Natural killer cell (primary cell): ENCODE measurements around the gene GBP4. TPM values are rescaled to one million over a fixed set of nuclear protein-coding genes. Genes with fewer than 3 reads are reported as not detected.
A peak's percentile ranks its signal among the peaks of the same experiment; 100 is the strongest.
"Not testable (repeated sequence)": the region's sequence is repeated elsewhere in the genome, so short reads cannot be mapped to it uniquely, and the experiment has no call there.

ENCODE experiments used
- ATAC-seq, 3 donors: fragments of 150-1000 bp in 2 of 3; fragments of 200-7000 bp in 1 of 3; cut with Tn5 transposase; 1 replicate in 1 of 3; 2 replicates in 2 of 3; pipeline ENCODE4 v1.10.0; 2021; ENCODE audit warnings: mild to moderate bottlenecking in 2 of 3, moderate library complexity in 2 of 3
- DNase-seq, 2 donors: peaks; one replicate each; pipeline versions ENCODE4 v3.0.0 to v3.0.0-alpha.2; 2013 to 2021; ENCODE audit warnings: mixed read lengths in 1 of 2
- H3K27ac ChIP-seq: one replicate; pipeline ENCODE4 v1.5.1; 2013; ENCODE audit warnings: mild to moderate bottlenecking, low read length
- H3K27me3 ChIP-seq: one replicate; pipeline ENCODE4 v1.6.1; 2013; ENCODE audit warnings: low read length; ENCODE audit not compliant: control insufficient read depth, insufficient read depth
- H3K36me3 ChIP-seq: one replicate; pipeline ENCODE4 v1.6.1; 2013; ENCODE audit warnings: low read length; ENCODE audit not compliant: control insufficient read depth, insufficient read depth
- H3K4me1 ChIP-seq: one replicate; pipeline ENCODE4 v1.6.1; 2013; ENCODE audit warnings: low read length; ENCODE audit not compliant: control insufficient read depth, insufficient read depth
- H3K4me3 ChIP-seq: one replicate; pipeline ENCODE4 v1.5.1; 2013; ENCODE audit warnings: low read length
- H3K9me3 ChIP-seq: one replicate; pipeline ENCODE4 v1.6.1; 2013; ENCODE audit warnings: low read length; ENCODE audit not compliant: control insufficient read depth, insufficient read depth
- H3K27ac Mint-ChIP-seq, 2 donors: one replicate each; pipeline ENCODE4 v1.8.0; 2022; ENCODE audit warnings: mild to moderate bottlenecking in 2 of 2, mixed read lengths in 2 of 2, moderate library complexity in 1 of 2
- H3K27me3 Mint-ChIP-seq, 2 donors: one replicate each; pipeline ENCODE4 v1.8.0; 2022; ENCODE audit warnings: low read depth in 2 of 2, mixed read lengths in 2 of 2
- H3K36me3 Mint-ChIP-seq: one replicate; pipeline ENCODE4 v1.8.0; 2022; ENCODE audit warnings: mixed read lengths
- H3K4me1 Mint-ChIP-seq, 2 donors: one replicate each; pipeline ENCODE4 v1.8.0; 2022; ENCODE audit warnings: mixed read lengths in 2 of 2
- H3K4me3 Mint-ChIP-seq: one replicate; pipeline ENCODE4 v1.8.0; 2022; ENCODE audit warnings: mild to moderate bottlenecking, moderate library complexity, mixed read lengths
- H3K9me3 Mint-ChIP-seq, 2 donors: one replicate each; pipeline ENCODE4 v1.8.0; 2022; ENCODE audit warnings: mixed read lengths in 2 of 2
- CTCF ChIP-seq: fragments of 200-600 bp; IDR thresholded peaks from one replicate; pipeline ENCODE4 v1.8.0; 2022; ENCODE audit warnings: antibody characterized with exemption
- WGBS: methylation state at CpG from one replicate; pipeline ENCODE4 v1.1.7; 2013; ENCODE audit warnings: missing lambda C conversion rate; ENCODE audit not compliant: insufficient coverage; 5-methylcytosine and 5-hydroxymethylcytosine counted together
- intact Hi-C: fragments of 100-400 bp; cut with micrococcal nuclease; formaldehyde crosslinking; loops from one replicate; pipeline ENCODE4 v1.14.2; 2022
- total RNA-seq, 4 donors: library from RNA; stranded (reverse); fragments of 120-200 nt in 1 of 4; gene quantifications; one replicate each; pipeline versions ENCODE4 v1.2.3 to v1.2.4, GENCODE V29; 2013 to 2022

Gene GBP4
- 10 to 100 TPM; 39.1 to 62.1 (median 45.6) TPM for total RNA-seq
- total RNA-seq (2013): 67.4 TPM

- no peaks in the 10 kb centered on the region for H3K27me3 ChIP-seq
- H3K36me3 Mint-ChIP-seq: peaks cover 18% of the 10 kb centered on the region
- peak within 1 kb of the TSS; percentile 88 for H3K27ac ChIP-seq
- TF ChIP-seq CTCF: no peak
- peak; percentile 70 to 80 (median 72) for ATAC-seq
- 0% methylated on average over 21 of the region's 21 CpGs for WGBS
- H3K4me1 ChIP-seq: peaks cover 23% of the 10 kb centered on the region
- DNase-seq: peak; percentile 40 to 80
- H3K4me3 Mint-ChIP-seq: peak within 1 kb of the TSS; percentile 89
- H3K4me1 Mint-ChIP-seq: peaks cover 67 to 93% of the 10 kb centered on the region in 2 donors
- peak within 1 kb of the TSS; percentile 91 to 99 for H3K27ac Mint-ChIP-seq
- no peaks in the 10 kb centered on the region for H3K27me3 Mint-ChIP-seq
- H3K9me3 ChIP-seq: no peaks in the 10 kb centered on the region
- peaks cover 28% of the 10 kb centered on the region for H3K36me3 ChIP-seq
- H3K4me3 ChIP-seq: peak within 1 kb of the TSS; percentile 81
- no peaks in the 10 kb centered on the region for H3K9me3 Mint-ChIP-seq
- intact Hi-C loops: loop anchor here (1.0 to 2.0 kb wide), 3 partner anchors 61 to 160 kb away; partner anchors contain the start of gene GBP5
Observed at GRCh38 chr1:89198491-89199072, at the start of gene GBP4. GBP4 (minus strand) TSS chr1:89198942; CDS start chr1:89198834, 108 bp downstream.

GRCh38 chr1:89243046-89243445 lies 44.3 kb upstream of the GBP4 start:
- H3K27me3 Mint-ChIP-seq: no peaks in the 10 kb centered on the region
- Histone ChIP-seq H3K27me3 (no peaks in the 10 kb centered on the region), H3K9me3 (no peaks in the 10 kb centered on the region), H3K36me3 (no peaks in the 10 kb centered on the region), H3K4me1 (no peaks in the 10 kb centered on the region), H3K4me3 (no peak overlapping the region), H3K27ac (no peak overlapping the region)
- intact Hi-C loops: no loop called here
- peaks cover 11 to 12% of the 10 kb centered on the region in 2 donors for H3K9me3 Mint-ChIP-seq
- H3K27ac Mint-ChIP-seq: no peak overlapping the region
- no peak for DNase-seq
- H3K4me3 Mint-ChIP-seq: no peak overlapping the region
- peaks cover 20% of the 10 kb centered on the region for H3K36me3 Mint-ChIP-seq
- 100% methylated on average over 1 of the region's 3 CpGs for WGBS
- ATAC-seq: no peak
- TF ChIP-seq CTCF: no peak
- peaks cover 29 to 30% of the 10 kb centered on the region in 2 donors for H3K4me1 Mint-ChIP-seq

- H3K9me3 Mint-ChIP-seq: no peaks in the 10 kb centered on the region
- H3K36me3 ChIP-seq: no peaks in the 10 kb centered on the region
- no peak overlapping the region for H3K27ac ChIP-seq
- H3K4me1 ChIP-seq: no peaks in the 10 kb centered on the region
- intact Hi-C loops: no loop called here
- peaks cover 22 to 23% of the 10 kb centered on the region in 2 donors for H3K4me1 Mint-ChIP-seq
- no peak overlapping the region for H3K4me3 Mint-ChIP-seq
- WGBS: 55% methylated on average over 1 of the region's 1 CpG
- ATAC-seq (peak in 1 of 3 donors; percentile 42), DNase-seq (no peak)
- H3K4me3 ChIP-seq: no peak overlapping the region
- no peaks in the 10 kb centered on the region for H3K27me3 Mint-ChIP-seq
- peak overlapping the region in 1 of 2 donors; percentile 11 for H3K27ac Mint-ChIP-seq
- H3K36me3 Mint-ChIP-seq: peaks cover 16% of the 10 kb centered on the region
- H3K9me3 ChIP-seq: peaks cover 8% of the 10 kb centered on the region
- no peak for TF ChIP-seq CTCF
- H3K27me3 ChIP-seq: no peaks in the 10 kb centered on the region
Observed at GRCh38 chr1:89221341-89221740, 22.6 kb upstream of the GBP4 start.

- H3K27ac ChIP-seq, H3K9me3 Mint-ChIP-seq, H3K4me1 ChIP-seq, H3K4me3 ChIP-seq, H3K36me3 ChIP-seq, H3K4me3 Mint-ChIP-seq, H3K27me3 Mint-ChIP-seq, H3K9me3 ChIP-seq, ATAC-seq, intact Hi-C loops, DNase-seq, H3K27me3 ChIP-seq, H3K27ac Mint-ChIP-seq, H3K36me3 Mint-ChIP-seq: not testable (repeated sequence)
- peaks cover 22 to 23% of the 10 kb centered on the region in 2 donors for H3K4me1 Mint-ChIP-seq
Observed at GRCh38 chr1:89219851-89220250, 21.1 kb upstream of the GBP4 start.

- intact Hi-C loops, H3K27me3 ChIP-seq, DNase-seq, ATAC-seq, H3K27ac Mint-ChIP-seq, H3K4me1 ChIP-seq, H3K4me3 ChIP-seq, H3K9me3 ChIP-seq, H3K36me3 ChIP-seq, H3K27ac ChIP-seq, H3K36me3 Mint-ChIP-seq, H3K27me3 Mint-ChIP-seq, H3K4me3 Mint-ChIP-seq, H3K9me3 Mint-ChIP-seq: not testable (repeated sequence)
- peaks cover 22 to 23% of the 10 kb centered on the region in 2 donors for H3K4me1 Mint-ChIP-seq
- 94% methylated on average over 3 of the region's 3 CpGs for WGBS
Observed at GRCh38 chr1:89218941-89219340, 20.2 kb upstream of the GBP4 start.
